ENCODE data around the gene GDAP2. TPM values are rescaled to one million over a fixed set of nuclear protein-coding genes. Genes with fewer than 3 reads are reported as not detected.

GDAP2 gene
- total RNA-seq, 1 experiment from 2014 or later, result 14.5 TPM

DNA sequence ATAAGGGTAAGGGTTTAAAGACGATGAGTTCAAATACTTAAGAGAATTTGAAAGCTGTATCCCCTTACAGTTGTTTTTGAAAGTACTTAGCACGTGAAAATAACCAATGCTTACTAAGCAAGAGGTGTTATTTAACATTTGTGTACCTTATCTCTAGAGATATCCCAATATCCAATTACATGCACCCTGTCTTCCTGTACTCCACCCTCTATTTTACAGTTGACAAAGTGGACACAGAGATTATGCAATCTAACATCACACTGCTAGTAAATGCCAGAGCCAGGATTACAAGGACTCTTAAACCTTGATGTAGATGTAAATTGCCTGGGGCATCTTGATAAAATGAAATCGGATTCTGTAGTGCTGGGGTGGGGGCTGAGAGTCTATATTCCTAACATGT is 72.0 kb downstream of the GDAP2 start:
- no TSS peak for BruUV-seq (replicated peaks)
- TF ChIP-seq REST (IDR thresholded peaks at IDR 0.05; ENCODE audit: insufficient read depth in 1 of 2, low read depth in 2 of 2, low read length in 1 of 2) (no peak), SIN3A (IDR thresholded peaks at IDR 0.05; ENCODE audit: borderline replicate concordance, insufficient read depth, low read depth, low read length) (no peak), TCF7L2 (IDR thresholded peaks at IDR 0.05; ENCODE audit: low read depth, low read length) (no peak), POLR2AphosphoS5 (IDR thresholded peaks at IDR 0.05; ENCODE audit: low read depth, low read length) (no peak)
- TF ChIP-seq, protein P1, sequence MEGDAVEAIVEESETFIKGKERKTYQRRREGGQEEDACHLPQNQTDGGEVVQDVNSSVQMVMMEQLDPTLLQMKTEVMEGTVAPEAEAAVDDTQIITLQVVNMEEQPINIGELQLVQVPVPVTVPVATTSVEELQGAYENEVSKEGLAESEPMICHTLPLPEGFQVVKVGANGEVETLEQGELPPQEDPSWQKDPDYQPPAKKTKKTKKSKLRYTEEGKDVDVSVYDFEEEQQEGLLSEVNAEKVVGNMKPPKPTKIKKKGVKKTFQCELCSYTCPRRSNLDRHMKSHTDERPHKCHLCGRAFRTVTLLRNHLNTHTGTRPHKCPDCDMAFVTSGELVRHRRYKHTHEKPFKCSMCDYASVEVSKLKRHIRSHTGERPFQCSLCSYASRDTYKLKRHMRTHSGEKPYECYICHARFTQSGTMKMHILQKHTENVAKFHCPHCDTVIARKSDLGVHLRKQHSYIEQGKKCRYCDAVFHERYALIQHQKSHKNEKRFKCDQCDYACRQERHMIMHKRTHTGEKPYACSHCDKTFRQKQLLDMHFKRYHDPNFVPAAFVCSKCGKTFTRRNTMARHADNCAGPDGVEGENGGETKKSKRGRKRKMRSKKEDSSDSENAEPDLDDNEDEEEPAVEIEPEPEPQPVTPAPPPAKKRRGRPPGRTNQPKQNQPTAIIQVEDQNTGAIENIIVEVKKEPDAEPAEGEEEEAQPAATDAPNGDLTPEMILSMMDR (IDR thresholded peaks at IDR 0.05), result no peak
- no peak overlapping the region for H3K4me3 ChIP-seq (ENCODE audit: low read depth in 2 of 2, low read length in 2 of 2)
- no peak overlapping the region for H3K27ac ChIP-seq (ENCODE audit: low read length)
- in situ Hi-C loops (cut with HindIII; ENCODE audit: low pct_unique_long_range_greater_than_20kb, low sequenced_read_pairs), result no loop called here
- H3K27me3 ChIP-seq (ENCODE audit: control insufficient read depth, insufficient read depth, low read length), result no peaks in the 10 kb centered on the region
- 0 out of 2 replicates have a peak, but pooled peaks cover 8% of the 10 kb centered on the region for H3K4me1 ChIP-seq (ENCODE audit: control insufficient read depth, insufficient read depth, low read length)
- ATAC-seq (no peak), DNase-seq (ENCODE audit: low read depth, low spot score) (no peak)
- no peaks in the 10 kb centered on the region for H3K36me3 ChIP-seq (ENCODE audit: control insufficient read depth, insufficient read depth, low read length)
- CTCF ChIA-PET, result no interaction called here
- POLR2A ChIA-PET, result no interaction called here
- intact Hi-C loops (cut with micrococcal nuclease; ENCODE audit: unreplicated experiment), result no loop called here
- H3K9me3 ChIP-seq (ENCODE audit: control insufficient read depth, insufficient read depth, low read depth, low read length), result no peaks in the 10 kb centered on the region

GRCh38 chr1:117852853-117853553 is 76.4 kb downstream of the GDAP2 start:
- CTCF ChIA-PET, result no interaction called here
- H3K27me3 ChIP-seq (ENCODE audit: control insufficient read depth, insufficient read depth, low read length), result no peaks in the 10 kb centered on the region
- H3K9me3 ChIP-seq (ENCODE audit: control insufficient read depth, insufficient read depth, low read depth, low read length), result no peaks in the 10 kb centered on the region
- H3K36me3 ChIP-seq (ENCODE audit: control insufficient read depth, insufficient read depth, low read length), result no peaks in the 10 kb centered on the region
- H3K27ac ChIP-seq (ENCODE audit: low read length), result no peak overlapping the region
- DNase-seq (ENCODE audit: low read depth, low spot score), result no peak
- ATAC-seq, result no peak
- TF ChIP-seq, protein P1 (IDR thresholded peaks at IDR 0.05), result no peak
- TF ChIP-seq SIN3A (IDR thresholded peaks at IDR 0.05; ENCODE audit: borderline replicate concordance, insufficient read depth, low read depth, low read length) (no peak), POLR2AphosphoS5 (IDR thresholded peaks at IDR 0.05; ENCODE audit: low read depth, low read length) (no peak), REST (IDR thresholded peaks at IDR 0.05; ENCODE audit: insufficient read depth in 1 of 2, low read depth in 2 of 2, low read length in 1 of 2) (no peak), TCF7L2 (IDR thresholded peaks at IDR 0.05; ENCODE audit: low read depth, low read length) (no peak)
- no TSS peak for BruUV-seq (replicated peaks)
- no peak overlapping the region for H3K4me3 ChIP-seq (ENCODE audit: low read depth in 2 of 2, low read length in 2 of 2)
- in situ Hi-C loops (cut with HindIII; ENCODE audit: low pct_unique_long_range_greater_than_20kb, low sequenced_read_pairs) (no loop called here), intact Hi-C loops (cut with micrococcal nuclease; ENCODE audit: unreplicated experiment) (no loop called here)
- POLR2A ChIA-PET, result no interaction called here
- H3K4me1 ChIP-seq (ENCODE audit: control insufficient read depth, insufficient read depth, low read length), result 0 out of 2 replicates have a peak, but pooled peaks cover 7% of the 10 kb centered on the region
